SK-N-SH (cell line): ENCODE measurements around the gene FGG. TPM values are rescaled to one million over a fixed set of nuclear protein-coding genes. Genes with fewer than 3 reads are reported as not detected.

ENCODE experiments used
- CTCF ChIA-PET: fragments of 300-600, 350-600 bp; formaldehyde crosslinking; extraction: SDS; loops from one replicate; lab custom pipeline; 2021; lab: Yijun Ruan, JAX
- POLR2A ChIA-PET: fragments of 350-600 bp; sonication (Branson Sonifier 250); formaldehyde crosslinking; extraction: SDS; loops from one replicate; lab custom pipeline; 2020; ENCODE audit warnings: antibody characterized with exemption, inconsistent platforms; lab: Yijun Ruan, JAX
- DNase-seq: peaks from one replicate; pipeline ENCODE4 v3.0.0; 2012
- H2AFZ ChIP-seq: fragments of 200-600 bp; sonication (generic); 2 replicates; pipeline ENCODE4 v1.8.1; 2016; ENCODE audit warnings: antibody characterized with exemption, mild to moderate bottlenecking, low read depth
- H3F3A ChIP-seq: fragments of 200-600 bp; sonication (generic); replicated peaks from 2 replicates; pipeline ENCODE3; 2016; ENCODE audit warnings: antibody characterized with exemption, mild to moderate bottlenecking; ENCODE audit not compliant: insufficient read depth
- H3K27ac ChIP-seq, 2 experiments: fragments of 200-500 bp in 1 of 2; fragments of 200-600 bp in 1 of 2; sonication (Bioruptor generic) in 1 of 2; sonication (generic), shearing (Covaris generic) in 1 of 2; 2 replicates each; pipeline versions ENCODE4 v1.5.1 to v1.6.1; 2014 to 2016; ENCODE audit warnings: low read depth in 2 of 2, inconsistent platforms in 1 of 2, low read length in 1 of 2, mild to moderate bottlenecking in 1 of 2, mixed read lengths in 1 of 2
- H3K27me3 ChIP-seq: fragments of 200-600 bp; sonication (generic), shearing (Covaris generic); 2 replicates; pipeline ENCODE4 v1.6.1; 2016; ENCODE audit warnings: mixed run types; ENCODE audit not compliant: insufficient read depth
- H3K36me3 ChIP-seq, 2 experiments: fragments of 200-500 bp in 1 of 2; fragments of 200-600 bp in 1 of 2; sonication (Bioruptor generic) in 1 of 2; sonication (generic) in 1 of 2; replicated peaks in 1 of 2; 2 replicates each; pipeline versions ENCODE3 to v1.5.1; 2014 to 2016; ENCODE audit warnings: low read length in 1 of 2, mild to moderate bottlenecking in 1 of 2; ENCODE audit not compliant: insufficient read depth in 2 of 2, control insufficient read depth in 1 of 2
- H3K4me1 ChIP-seq, 2 experiments: fragments of 200-500 bp in 1 of 2; fragments of 200-600 bp in 1 of 2; sonication (Bioruptor generic) in 1 of 2; sonication (generic), shearing (Covaris generic) in 1 of 2; 2 replicates each; pipeline versions ENCODE4 v1.5.1 to v1.6.1; 2014 to 2016; ENCODE audit warnings: low read depth in 1 of 2, low read length in 1 of 2, mixed run types in 1 of 2; ENCODE audit not compliant: insufficient read depth in 2 of 2, control insufficient read depth in 1 of 2
- H3K4me2 ChIP-seq: fragments of 200-600 bp; sonication (generic), shearing (Covaris generic); 2 replicates; pipeline ENCODE4 v1.6.1; 2017; ENCODE audit warnings: mixed run types
- H3K4me3 ChIP-seq, 2 experiments: fragments of 200-500 bp in 1 of 2; fragments of 200-600 bp in 1 of 2; sonication (Bioruptor generic) in 1 of 2; sonication (generic), shearing (Covaris generic) in 1 of 2; 2 replicates each; pipeline versions ENCODE4 v1.5.1 to v1.8.1; 2014 to 2016; ENCODE audit warnings: low read depth in 2 of 2, inconsistent platforms in 1 of 2, low read length in 1 of 2, mild to moderate bottlenecking in 1 of 2, mixed read lengths in 1 of 2, moderate library complexity in 1 of 2
- H3K79me2 ChIP-seq: fragments of 200-600 bp; sonication (generic); 2 replicates; pipeline ENCODE4 v1.8.1; 2017; ENCODE audit warnings: mild to moderate bottlenecking; ENCODE audit not compliant: insufficient read depth
- H3K9ac ChIP-seq: fragments of 200-600 bp; sonication (generic); 2 replicates; pipeline ENCODE4 v1.6.1; 2017; ENCODE audit warnings: mixed run types
- H3K9me2 ChIP-seq: fragments of 200-600 bp; sonication (generic); 2 replicates; pipeline ENCODE4 v1.6.1; 2017; ENCODE audit warnings: mixed run types
- H3K9me3 ChIP-seq: fragments of 200-600 bp; sonication (generic); 2 replicates; pipeline ENCODE4 v1.6.1; 2017; ENCODE audit warnings: mixed run types, mild to moderate bottlenecking, moderate library complexity
- H4K20me1 ChIP-seq: fragments of 200-600 bp; sonication (generic); 2 replicates; pipeline ENCODE4 v1.6.1; 2017; ENCODE audit warnings: mild to moderate bottlenecking, mixed run types; ENCODE audit not compliant: insufficient read depth
- ELF1 ChIP-seq: IDR thresholded peaks from 2 replicates; pipeline ENCODE4 v1.4.0; 2012
- PBX3 ChIP-seq: IDR thresholded peaks from 2 replicates; pipeline ENCODE4; 2012
- TAF1 ChIP-seq: IDR thresholded peaks from 2 replicates; pipeline ENCODE4 v1.6.1; 2012; ENCODE audit warnings: low read depth, mild to moderate bottlenecking, low read length, moderate library complexity, borderline replicate concordance
- WGBS: methylation state at CpG from one replicate; pipeline ENCODE4 v1.1.6; 2017; ENCODE audit warnings: low lambda C conversion rate; 5-methylcytosine and 5-hydroxymethylcytosine counted together
- polyA plus RNA-seq, 3 experiments: library from polyadenylated mRNA; depleted of rRNA; stranded (reverse); fragments of >200 nt; gene quantifications; 2 replicates each; pipeline ENCODE4 v1.2.3, GENCODE V29; 2012

The FGG gene
- polyA plus RNA-seq, 1 of the 3 experiments (the other 2 are of a cell fraction) = not detected

- H3K4me3 ChIP-seq = no peak overlapping the region
- CTCF ChIA-PET = interaction anchor here (0.5 to 4.1 kb wide), 23 partner anchors 10 to 238 kb away, joined by 3 to 51 read pairs (median 5); partner anchors contain the start of genes FGG and PLRG1
- H3K36me3 ChIP-seq = no peaks in the 10 kb centered on the region
- no peak overlapping the region for H2AFZ ChIP-seq
- no peak for DNase-seq
- no peaks in the 10 kb centered on the region for H3K9me2 ChIP-seq
- POLR2A ChIA-PET = no interaction called here
- H3K4me1 ChIP-seq = no peaks in the 10 kb centered on the region
- no peak overlapping the region for H3K4me2 ChIP-seq
- no peaks in the 10 kb centered on the region for H4K20me1 ChIP-seq
- H3F3A ChIP-seq = no peaks in the 10 kb centered on the region
- TF ChIP-seq ELF1 (no peak), PBX3 (no peak), TAF1 (no peak)
- H3K27ac ChIP-seq = no peak overlapping the region
- WGBS = 38% methylated on average over 1 of the region's 1 CpG
- no peaks in the 10 kb centered on the region for H3K79me2 ChIP-seq
- H3K27me3 ChIP-seq = peaks cover 5% of the 10 kb centered on the region; the same call in 1 of the 2 replicates
- no peak overlapping the region for H3K9ac ChIP-seq
- H3K9me3 ChIP-seq = no peaks in the 10 kb centered on the region
These were observed 53.3 kb downstream of the FGG start for GRCh38 chr4:154559141-154559493.

Other genes with a start within 250 kb of the FGG start
- not detected in 2 replicates for gene DCHS2, start 120.9 kb downstream of the FGG start, polyA plus RNA-seq (2012; rRNA removed)
- gene PLRG1, start 62.3 kb downstream of the FGG start, polyA plus RNA-seq (2012; rRNA removed) = 64.8 and 84.6 TPM in 2 replicates
- gene FGB, start 49.6 kb downstream of the FGG start, polyA plus RNA-seq (2012; rRNA removed) = not detected in 2 replicates
- not detected in 2 replicates for gene FGA, start 21.9 kb downstream of the FGG start, polyA plus RNA-seq (2012; rRNA removed)
- not detected in 2 replicates for gene LRAT, start 131.3 kb upstream of the FGG start, polyA plus RNA-seq (2012; rRNA removed)
- not detected in 2 replicates for gene RBM46, start 168.6 kb upstream of the FGG start, polyA plus RNA-seq (2012; rRNA removed)